Measurements from ENCODE around the gene NAXD.

DNA sequence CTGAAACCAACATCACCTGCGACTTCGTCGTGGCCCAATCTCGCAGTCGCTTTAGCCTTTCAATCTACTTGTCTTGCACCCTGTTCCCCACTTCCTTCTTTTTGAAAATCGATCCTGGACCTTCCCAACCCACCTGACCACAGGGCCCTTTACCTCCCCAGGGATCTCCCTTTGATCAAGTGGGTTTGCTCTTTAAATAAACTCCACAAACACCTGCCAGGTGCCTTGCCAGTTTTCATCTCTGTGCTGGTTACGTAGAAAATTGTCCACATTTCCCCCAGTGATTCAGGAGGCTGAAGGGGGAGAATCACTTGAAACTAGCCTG, 39.3 kb upstream of the NAXD start:
- TF ChIP-seq POLR2A (IDR thresholded peaks at IDR 0.05), result no peak
- TF ChIP-seq CTCF (IDR thresholded peaks at IDR 0.05), result no peak
